Stimulated activated CD8-positive, alpha-beta memory T cell treated with anti-CD3 and anti-CD28 coated beads, Interleukin-15, amount 100 ng/mL, for 48 hours (primary cell): Measurements from ENCODE around the gene IL20RA.
"Not testable (repeated sequence)": the region's sequence is repeated elsewhere in the genome, so short reads cannot be mapped to it uniquely, and the experiment has no call there.

Source experiments
- DNase-seq, 2 donors: peaks; one replicate each; pipeline ENCODE4 v3.0.0-alpha.2; 2020; ENCODE audit warnings: low read depth in 2 of 2

Gene IL20RA, protein sequence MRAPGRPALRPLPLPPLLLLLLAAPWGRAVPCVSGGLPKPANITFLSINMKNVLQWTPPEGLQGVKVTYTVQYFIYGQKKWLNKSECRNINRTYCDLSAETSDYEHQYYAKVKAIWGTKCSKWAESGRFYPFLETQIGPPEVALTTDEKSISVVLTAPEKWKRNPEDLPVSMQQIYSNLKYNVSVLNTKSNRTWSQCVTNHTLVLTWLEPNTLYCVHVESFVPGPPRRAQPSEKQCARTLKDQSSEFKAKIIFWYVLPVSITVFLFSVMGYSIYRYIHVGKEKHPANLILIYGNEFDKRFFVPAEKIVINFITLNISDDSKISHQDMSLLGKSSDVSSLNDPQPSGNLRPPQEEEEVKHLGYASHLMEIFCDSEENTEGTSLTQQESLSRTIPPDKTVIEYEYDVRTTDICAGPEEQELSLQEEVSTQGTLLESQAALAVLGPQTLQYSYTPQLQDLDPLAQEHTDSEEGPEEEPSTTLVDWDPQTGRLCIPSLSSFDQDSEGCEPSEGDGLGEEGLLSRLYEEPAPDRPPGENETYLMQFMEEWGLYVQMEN

DNA sequence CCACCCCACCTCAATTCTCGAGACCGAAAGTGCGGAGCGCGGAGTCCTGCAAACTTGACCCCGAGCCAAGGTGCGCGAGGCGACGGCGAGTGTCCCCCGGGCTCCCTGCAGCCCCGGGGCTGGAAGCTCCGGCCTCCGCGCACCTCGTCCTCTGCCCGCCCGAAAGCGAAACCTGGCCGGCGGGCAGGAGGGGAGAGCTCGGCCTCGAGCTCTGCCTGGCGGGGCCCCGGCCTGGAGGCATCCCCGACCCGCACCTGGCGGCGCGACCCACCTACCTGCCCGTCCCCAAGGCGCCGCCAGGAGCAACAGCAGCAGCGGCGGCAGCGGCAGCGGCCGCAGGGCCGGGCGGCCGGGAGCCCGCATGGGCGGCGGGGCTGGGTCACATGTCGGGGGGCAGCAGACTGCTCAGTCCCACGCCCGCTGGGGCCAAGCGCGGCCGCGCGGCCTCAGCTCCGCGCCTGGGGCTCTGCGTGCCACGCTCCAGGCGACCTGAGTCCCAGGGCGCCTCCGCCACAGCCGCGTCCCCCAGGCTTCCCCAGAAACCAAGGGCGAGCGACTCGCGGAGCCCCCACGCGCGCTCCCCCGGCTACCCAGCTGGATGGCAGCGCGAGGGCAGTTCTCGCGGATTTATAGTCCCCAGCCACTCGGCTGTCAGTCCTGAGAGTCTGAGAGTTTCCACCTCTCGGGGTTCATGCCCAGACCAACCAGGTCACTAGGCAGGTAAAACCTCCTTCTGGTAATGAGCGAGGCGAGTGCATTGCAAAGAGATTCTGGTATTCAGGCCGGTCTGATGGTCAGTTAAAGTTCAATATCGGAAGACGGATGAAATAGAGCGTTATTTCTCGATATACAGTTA, at the start of gene IL20RA:
Gene IL20RA (minus strand): TSS at position 600 of the 856 bp plus-strand sequence. CDS start 237 bp downstream, at position 363.
- no peak for DNase-seq

DNA sequence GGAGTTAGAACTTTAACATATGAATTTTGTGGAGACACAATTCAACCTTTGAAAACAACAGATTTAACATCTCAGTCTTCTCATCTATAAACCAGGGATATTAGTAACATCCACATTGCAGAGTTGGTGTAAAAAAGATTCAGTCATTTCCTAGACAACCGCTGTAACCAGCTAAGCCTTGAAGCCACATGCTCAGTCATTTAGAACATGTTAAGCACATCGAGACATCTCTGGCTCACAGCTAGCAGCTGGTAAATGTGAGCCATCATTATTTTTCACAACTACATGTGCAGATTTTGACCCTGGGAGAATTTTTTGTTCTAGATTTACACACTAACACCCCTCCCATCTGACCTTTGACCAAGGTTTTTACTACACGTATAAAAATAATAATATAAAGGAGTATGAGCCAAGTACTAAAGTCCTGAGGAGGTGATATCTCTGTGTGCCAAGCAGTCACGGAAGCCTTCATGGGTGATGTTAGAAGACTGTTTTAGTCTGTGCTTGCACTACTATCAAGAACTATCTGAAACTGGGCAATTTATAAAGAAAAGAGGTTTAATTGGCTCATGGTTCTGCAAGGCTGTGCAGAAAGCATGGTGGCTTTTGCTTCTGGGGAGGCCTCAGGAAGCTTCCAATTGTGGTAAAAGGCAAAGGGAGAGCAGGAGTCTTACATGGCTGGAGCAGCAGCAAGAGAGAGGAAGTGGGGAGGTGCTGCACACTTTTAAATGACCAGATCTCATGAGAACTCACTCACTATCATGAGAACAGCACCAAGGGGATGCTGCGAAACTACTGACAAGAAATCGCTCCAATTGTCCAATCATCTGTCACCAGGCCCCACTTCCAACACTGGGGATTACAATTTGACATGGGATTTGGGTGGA, 48.7 kb upstream of the IL20RA start:
- no peak for DNase-seq

DNA sequence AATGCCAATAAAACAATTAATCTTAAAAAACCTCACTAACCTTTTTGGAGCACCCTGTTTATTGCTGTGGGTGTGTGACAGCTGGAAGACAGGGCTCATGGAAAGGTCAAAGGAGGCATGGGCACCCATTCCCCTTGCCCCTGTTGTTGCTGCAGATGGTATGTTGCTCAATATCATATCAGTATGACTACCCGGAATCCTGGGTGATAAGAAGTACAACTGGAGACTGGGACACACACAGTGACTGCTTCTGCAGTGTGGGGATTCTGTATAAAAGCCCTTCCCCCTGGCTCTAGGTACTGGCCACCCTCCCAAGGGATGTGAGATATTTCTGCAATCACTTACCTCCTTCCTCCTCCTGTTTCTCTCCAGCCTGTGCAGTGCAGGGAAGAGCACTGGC, 47.3 kb upstream of the IL20RA start:
- DNase-seq, result no peak

DNA sequence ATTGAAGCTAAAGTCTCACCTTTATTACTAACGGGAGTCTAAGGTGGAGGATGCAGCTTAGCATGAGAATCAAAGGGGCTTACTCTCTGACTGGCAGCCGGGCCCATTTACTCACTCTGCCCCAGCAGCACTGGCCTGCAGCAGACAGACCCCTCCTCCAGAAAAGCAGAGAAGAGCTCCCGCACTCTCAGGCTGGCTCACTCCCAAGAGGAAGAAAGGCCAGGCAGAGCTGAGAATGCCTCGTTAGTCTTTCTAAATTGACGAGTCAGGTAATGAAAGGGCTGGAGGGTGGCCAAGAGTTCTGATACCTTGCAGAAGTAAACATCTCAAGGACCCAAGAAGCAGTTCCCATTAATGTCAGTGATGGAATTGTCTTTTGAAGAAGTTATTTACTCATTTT, 44.5 kb upstream of the IL20RA start:
- DNase-seq, result no peak

DNA sequence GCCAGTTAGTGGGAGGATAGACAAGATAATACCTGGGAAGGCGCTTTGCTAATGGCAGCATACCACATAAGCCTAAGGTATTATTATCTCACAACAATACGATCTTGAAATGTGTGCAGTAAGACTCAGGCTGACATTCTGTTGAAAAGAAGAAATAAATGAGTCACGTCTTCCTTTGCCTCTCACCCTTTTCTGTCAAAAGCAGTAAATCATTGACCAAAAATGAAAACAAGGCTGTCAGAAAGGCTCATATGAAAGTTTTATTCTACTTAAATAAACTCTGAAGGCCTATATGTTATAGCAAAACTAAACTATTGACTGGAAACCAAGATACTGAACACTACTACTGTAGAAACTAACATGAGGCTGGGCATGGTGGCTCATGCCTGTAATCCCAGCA, 43.1 kb upstream of the IL20RA start:
- DNase-seq, result no peak

DNA sequence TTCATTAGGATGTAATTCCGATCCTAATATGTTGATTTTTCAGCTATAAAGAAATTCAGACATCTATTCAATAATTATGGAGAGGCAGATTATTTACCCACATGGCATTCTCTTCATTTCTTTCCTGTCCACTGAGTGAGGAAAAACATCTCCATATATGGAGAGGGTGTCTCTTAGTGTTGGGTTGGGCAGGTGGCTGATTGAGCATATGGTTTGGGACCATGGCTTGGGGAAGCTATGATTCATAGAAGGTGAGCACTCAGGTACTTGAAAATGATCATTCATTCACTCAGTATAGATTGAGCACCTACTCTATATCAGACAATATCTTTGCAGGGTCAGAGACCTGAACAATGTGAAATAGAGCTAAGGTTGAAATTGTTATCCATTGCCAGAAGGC, 41.3 kb upstream of the IL20RA start:
- no peak for DNase-seq

DNA sequence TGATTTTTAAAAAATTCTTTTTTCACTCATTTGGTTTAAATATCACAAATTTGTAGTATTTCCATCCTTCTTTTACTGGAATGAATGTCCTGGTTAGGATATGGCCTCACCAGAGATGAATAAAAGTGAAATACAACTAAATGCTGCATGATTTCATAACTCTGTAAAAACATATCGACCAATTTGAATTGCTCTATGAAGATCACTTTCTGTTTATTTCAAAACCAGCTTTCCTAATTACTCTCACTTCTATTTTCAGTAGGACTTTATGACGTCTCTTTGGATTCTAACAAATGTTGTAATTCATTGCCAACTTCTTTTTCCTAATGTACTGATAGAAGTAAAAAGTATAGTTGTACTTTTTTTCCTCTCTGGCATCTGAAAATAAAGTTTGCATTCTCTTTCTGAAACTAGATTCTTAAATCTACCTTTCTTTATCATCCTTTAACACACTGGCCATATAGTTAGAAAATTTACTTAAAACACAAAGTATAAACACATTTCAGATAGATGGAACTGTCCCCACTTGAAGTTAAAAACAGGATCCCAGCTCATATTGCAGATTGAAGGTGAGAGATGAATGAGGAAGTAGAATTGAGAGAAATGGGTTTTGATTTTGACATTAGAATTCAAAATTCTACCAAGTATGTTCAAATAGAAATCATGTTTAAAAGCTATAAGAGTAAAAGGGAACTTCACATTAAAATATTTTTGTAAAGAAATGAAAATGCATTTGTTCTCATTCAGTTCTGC, 40.3 kb upstream of the IL20RA start:
- no peak for DNase-seq

DNA sequence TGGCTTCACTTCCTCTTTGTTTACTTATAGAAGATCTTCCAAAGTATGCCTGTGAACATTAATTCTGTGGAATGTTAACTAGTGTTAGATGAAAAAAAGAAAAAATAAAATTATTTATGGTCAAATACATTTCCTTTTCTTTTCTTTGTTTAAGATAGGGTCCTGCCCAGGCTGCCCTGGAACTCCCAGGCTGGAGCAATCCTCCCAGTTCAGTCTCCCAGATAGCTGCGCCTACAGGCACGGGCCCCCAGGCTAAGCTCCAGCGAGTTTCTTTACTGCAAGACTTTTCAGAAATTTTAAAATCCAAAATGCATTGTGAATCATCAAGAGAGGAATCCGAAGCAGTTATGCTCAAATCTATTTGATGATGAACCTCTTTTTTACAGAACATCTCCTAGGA, 39.3 kb upstream of the IL20RA start:
- no peak for DNase-seq

DNA sequence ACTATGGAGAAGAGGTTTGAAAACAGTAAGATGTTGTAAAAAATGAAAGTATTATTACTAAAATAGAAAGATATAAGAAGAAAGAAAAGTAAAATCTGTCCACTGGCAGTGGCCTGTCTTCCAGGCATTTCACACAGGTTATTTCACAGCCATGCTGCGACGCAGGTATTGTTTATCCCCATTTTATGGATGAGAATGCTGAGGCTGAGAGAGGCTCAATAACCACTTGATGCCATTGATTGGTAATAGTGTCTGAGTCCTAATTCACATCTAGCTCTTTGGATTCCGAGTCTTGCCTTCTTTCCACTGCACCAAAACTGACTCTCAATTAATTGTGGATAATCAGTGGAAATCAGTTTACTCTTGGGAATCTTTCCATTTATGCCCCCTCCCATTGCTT, 37.2 kb upstream of the IL20RA start:
- DNase-seq, result no peak

DNA sequence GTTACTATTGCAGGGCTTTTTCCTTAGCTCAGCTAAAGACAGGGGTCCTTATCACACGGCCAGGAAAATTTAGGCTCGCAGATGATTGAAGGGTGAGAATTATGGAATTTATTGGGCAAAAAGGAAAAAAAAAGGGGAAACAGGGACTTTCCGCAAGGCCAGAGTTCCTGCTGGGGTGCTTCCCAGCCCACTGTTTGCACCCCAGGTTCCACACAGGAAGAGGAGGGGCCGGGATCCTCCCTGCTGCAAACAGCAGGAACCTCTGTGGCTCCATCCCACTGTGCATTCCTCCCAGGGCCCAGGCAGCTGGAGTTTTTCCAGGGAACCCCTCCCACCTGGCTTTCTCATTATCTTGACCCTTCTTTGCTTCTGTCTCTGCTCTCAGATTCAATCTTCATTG, 35.9 kb upstream of the IL20RA start:
- DNase-seq, result no peak

DNA sequence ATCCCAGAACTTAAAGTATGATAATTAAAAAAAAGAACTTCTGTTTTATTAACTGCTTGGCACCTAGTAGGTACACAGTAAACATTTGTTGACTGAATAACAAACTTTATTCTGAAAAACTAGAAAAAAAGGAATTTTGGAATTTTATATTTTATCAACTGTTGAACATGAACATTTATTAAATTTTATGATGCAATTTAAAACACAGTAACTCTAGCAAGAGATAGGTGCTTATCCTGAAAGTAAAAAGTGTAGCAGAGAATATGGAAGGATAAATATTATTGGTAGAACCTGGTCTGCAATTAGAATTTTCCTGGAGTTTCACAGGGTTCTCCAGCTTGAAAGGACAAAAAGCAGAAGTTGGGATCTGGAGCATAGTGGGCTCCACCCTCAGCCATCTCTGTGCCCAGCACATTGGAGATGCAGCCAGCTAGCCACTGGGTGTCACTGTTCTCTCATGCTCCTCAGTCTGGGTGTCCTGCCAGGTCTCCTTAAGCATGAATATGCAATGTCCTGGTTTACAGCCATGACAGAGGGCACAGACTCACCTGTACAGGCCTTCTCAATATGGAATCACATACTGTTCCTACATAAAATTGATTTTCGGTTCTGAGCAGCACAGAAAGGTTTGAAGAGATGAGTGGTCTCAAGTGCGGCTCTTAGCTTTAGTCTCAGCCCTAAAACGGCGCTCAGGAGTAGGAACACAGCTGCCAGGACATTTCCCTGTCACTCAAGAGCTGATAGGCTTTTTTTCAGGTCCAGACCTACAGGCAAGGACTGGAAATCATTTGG, 31.7 kb upstream of the IL20RA start:
- peak; percentile 29 to 30 for DNase-seq

DNA sequence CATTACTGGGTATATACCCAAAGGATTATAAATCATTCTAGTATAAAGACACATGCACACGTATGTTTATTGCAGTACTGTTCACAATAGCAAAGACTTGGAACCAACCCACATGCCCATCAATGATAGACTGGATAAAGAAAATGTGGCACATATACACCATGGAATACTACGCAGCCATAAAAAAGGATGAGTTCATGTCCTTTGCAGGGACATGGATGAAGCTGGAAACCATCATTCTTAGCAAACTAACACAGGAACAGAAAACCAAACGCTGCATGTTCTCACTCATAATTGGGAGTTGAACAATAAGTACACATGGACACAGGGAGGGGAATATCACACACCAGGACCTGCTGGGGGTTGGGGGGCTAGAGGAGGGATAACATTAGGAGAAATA, 31.0 kb upstream of the IL20RA start:
- not testable (repeated sequence) for DNase-seq

DNA sequence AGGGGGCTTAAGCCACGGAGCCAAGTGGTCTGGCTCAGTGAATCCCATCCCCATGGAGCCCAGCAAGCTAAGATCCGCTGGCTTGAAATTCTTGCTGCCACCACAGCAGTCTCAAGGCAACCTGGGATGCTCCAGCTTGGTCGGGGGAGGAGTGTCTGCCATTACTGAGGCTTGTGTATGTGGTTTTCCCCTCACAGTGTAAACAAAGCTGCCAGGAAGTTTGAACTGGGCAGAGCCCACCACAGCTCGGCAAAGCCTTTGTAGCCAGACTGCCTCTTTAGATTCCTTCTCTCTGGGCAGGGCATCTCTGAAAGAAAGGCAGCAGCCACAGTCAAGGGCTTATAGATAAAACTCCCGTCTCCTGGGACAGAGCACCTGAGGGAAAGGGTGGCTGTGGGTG, 25.5 kb upstream of the IL20RA start:
- DNase-seq, result no peak

DNA sequence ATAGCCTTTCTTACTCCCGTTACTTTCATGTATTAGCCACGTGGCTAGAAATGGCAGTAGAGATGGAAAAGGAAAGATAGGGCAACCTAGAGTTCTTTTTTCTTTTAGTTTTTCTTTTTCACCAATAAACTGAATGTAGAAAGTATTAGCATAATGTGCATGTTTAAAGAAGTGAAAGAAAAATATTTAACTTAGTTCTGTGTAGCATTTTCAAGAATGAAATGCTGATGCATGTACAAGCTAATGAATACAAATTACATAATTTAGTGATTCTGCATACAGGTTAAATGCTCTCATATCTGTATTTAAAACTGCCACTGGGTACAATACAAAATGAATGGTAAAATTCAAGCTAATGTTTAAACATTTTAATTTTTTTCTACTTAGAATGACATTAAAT, 22.6 kb upstream of the IL20RA start:
- DNase-seq, result no peak

DNA sequence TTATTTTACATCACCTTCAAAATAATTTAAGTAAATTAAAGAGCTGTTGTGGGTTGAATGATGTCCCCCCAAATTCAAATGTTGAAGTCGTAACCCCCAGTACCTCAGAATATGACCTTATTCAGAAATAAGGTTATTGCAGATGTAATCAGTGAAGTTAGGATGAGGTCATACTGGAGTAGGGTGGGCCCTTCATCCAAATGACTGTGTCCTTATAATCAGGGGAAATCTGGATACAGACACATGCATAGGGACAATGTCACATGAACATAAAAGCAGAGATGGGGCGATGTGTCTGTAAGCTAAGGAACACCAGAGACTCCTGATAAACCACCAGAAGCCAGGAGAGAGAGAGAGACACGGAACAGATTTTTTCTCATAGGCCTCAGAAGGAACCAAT, 13.3 kb upstream of the IL20RA start:
- DNase-seq, result no peak

DNA sequence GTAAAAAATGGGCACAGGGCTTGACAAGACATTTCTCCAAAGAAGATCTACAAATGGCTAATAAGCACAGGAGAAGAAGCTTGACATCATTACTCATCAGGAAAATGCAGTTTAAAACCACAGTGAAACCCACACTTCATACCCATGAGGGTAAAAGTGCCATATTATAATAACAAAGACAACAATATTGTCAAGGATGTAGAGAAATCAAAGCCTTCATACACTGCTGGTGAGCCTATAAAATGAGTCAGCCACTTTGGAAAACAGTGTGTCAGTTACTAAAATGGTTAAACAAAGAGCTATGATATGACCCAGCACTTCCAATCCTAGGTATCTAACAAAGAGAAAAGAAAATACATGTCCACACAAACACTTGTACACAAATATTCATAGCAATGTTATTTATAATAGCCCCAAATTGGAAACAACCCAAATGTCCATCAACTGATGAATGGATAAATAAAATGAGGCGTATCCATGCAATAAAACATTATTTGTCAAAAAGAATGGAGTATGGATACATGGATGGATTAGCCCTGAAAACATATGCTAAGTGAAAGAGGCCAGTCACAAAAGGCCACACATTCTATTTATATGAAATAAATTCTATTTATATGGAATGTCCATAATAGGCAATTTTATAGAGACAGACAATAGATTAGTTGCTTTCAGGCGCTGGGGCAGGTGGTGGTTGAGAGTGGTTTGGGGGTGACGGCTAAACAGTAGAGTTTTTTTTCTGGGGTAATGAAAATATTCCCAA, 11.5 kb upstream of the IL20RA start:
- DNase-seq, result no peak

DNA sequence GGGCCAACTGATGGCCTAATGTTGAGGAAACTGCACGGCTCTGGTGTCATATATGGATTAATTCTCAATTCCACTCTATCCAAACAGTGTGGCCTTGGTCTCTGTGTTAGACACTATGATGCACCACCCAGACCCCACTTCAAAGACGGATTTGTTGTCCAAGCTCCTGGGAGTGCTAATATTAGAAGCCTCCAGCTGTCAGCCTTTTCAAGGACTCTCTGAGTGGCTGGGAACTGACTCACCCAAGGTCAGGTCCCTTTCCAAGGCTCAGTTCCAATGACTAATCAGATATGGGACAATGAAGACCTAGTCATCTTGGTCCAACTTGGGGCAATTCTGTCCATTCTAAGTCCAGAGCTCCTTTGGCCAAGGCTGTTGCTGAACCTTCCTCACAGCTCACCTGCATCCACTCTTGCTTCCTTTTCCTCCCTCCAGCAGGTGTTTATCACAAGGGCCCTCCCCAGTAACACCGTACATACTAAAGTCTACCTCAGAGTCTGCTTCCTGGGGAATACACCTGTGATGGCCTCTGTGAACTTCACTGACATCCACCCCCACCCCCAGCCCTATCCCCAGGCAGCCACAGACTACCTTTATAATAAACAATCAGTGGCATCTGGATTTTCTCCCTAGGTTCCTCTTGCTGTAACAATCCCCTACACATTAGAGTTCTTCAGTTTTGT, 7.2 kb upstream of the IL20RA start:
- no peak for DNase-seq

DNA sequence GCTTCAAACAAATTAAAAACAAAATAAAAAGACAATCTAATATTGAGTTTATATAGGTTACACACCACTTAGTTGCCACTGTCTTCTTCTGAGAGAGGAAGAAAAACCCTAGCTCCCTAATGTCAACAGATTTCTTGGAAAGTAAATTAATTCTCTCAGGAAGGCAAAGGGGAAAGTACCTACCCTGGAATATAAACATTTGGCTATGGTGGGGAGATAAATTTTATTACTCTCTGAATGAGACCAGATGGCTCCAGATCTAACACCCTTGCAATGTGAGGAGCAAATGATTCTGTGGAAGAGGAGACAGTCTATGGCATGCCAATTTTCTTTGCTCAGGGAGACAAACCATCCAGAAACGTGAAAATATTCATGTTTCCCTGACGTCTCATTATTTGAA, 4.3 kb upstream of the IL20RA start:
- DNase-seq, result no peak

DNA sequence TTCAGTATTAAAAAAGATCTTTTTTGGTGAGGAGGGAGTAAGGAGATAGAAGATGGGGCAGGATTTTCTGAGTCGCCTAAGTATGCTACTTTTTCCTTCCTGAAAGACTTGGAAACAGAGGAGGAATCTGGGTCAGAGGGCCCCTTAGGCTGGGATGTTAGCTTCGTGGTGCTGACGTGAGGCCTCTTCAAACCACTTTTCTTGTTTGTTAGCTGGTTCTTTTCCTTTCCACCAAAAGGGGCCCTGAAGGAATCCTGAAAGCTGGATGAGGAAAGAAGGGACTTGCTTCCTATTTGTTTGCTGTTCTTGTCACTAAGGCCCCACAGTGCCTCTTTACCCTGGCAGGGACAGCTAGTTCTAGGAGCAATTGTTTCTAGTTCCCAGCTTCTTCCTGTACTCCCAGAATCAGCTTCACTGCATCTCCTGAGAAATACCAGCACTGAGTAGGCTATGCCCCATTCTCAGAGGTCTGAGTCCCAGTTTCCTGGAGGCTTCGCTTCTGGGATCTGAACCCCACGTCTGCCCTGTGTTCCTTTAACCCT, 2.2 kb upstream of the IL20RA start:
- DNase-seq, result no peak
